Thoracic aorta (tissue), 2 donors: ENCODE data around the gene DKK1. TPM values are rescaled to one million over a fixed set of nuclear protein-coding genes. Genes with fewer than 3 reads are reported as not detected.
A peak's percentile ranks its signal among the peaks of the same experiment; 100 is the strongest.

Experiments used
- ATAC-seq: fragments of 150-250 bp; one replicate; pipeline ENCODE4 v1.8.0; 2017; ENCODE audit warnings: low read depth; ENCODE audit not compliant: insufficient number of reproducible peaks, low FRiP score
- DNase-seq: peaks from one replicate; pipeline ENCODE4 v3.0.0-alpha.2; 2020; ENCODE audit warnings: low spot score
- H3K27ac ChIP-seq, 2 donors: fragments of 200-600 bp; sonication (generic); 1 replicate in 1 of 2; 2 replicates in 1 of 2; pipeline ENCODE4 v1.5.1; 2016; ENCODE audit warnings: mild to moderate bottlenecking in 2 of 2, moderate library complexity in 2 of 2
- H3K27me3 ChIP-seq: fragments of 200-600 bp; sonication (generic); replicated peaks from 2 replicates; pipeline ENCODE4 v1.6.0; 2016; ENCODE audit warnings: mild to moderate bottlenecking; ENCODE audit not compliant: insufficient read depth
- H3K36me3 ChIP-seq: fragments of 200-600 bp; sonication (generic); one replicate; pipeline ENCODE4 v1.5.1; 2016
- H3K4me1 ChIP-seq, 2 donors: fragments of 200-600 bp; sonication (generic); 1 replicate in 1 of 2; 2 replicates in 1 of 2; pipeline versions ENCODE4 v1.5.1 to v1.6.0; 2016; ENCODE audit warnings: low read depth in 2 of 2, mild to moderate bottlenecking in 1 of 2; ENCODE audit not compliant: control insufficient read depth in 1 of 2
- H3K4me3 ChIP-seq: fragments of 200-600 bp; sonication (generic); 2 replicates; pipeline ENCODE4 v1.5.1; 2016; ENCODE audit warnings: mild to moderate bottlenecking
- H3K9me3 ChIP-seq: fragments of 200-600 bp; sonication (generic); 2 replicates; pipeline ENCODE4 v1.5.1; 2016
- total RNA-seq, 2 donors: library from RNA; depleted of rRNA; stranded (reverse); fragments of >200 nt; gene quantifications; one replicate each; pipeline versions ENCODE4 v1.1.0 to v1.2.3, GENCODE V29; 2016
- TF ChIP-seq, protein P1 (sequence below): fragments of 200-600 bp; sonication (generic); IDR thresholded peaks from one replicate; pipeline ENCODE4 v1.5.1; 2019; ENCODE audit warnings: antibody characterized with exemption

The DKK1 gene
- total RNA-seq, 2 donors from 2014 or later, result 0.78 to 3.2 TPM

DNA sequence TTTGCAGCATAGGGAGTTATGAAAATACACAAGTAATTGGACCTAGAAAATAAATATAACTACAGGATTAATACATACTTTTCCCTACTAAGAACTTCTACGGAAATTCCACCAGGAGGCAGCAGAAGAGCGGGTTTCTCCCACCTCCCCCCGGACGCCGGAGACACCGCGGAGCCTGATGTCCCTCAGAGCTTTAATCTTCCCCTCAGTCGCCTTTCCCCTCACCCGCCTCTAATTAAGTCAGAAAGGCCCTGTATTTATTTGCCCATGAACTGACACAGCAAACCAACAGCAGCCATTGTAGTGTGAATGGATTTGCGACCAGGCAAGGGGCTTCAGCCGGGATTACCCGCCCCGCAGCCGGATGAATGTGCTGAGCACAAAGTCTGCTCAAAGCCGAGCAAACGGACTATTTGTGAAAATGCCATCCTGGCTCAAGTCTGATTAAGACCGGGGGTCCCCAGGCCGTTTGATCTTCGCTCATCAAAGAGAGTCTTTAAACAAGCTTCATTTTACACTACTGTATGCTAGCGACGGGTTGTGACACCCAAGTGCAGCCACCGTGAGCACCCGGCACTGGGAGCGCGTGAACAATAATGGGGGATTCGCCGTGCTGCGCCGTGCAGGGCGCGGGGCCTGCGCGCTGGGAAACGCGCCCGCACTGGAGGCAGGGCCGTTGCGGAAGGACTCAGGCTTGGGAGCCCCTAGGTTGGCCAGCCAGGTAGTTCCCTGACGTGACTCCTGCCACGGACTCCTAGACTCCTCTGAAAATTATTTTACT is 5.6 kb upstream of the DKK1 start:
- no peaks in the 10 kb centered on the region for H3K36me3 ChIP-seq
- DNase-seq (no peak), ATAC-seq (peak; percentile 71)
- H3K27me3 ChIP-seq, result no peaks in the 10 kb centered on the region
- TF ChIP-seq, protein P1, sequence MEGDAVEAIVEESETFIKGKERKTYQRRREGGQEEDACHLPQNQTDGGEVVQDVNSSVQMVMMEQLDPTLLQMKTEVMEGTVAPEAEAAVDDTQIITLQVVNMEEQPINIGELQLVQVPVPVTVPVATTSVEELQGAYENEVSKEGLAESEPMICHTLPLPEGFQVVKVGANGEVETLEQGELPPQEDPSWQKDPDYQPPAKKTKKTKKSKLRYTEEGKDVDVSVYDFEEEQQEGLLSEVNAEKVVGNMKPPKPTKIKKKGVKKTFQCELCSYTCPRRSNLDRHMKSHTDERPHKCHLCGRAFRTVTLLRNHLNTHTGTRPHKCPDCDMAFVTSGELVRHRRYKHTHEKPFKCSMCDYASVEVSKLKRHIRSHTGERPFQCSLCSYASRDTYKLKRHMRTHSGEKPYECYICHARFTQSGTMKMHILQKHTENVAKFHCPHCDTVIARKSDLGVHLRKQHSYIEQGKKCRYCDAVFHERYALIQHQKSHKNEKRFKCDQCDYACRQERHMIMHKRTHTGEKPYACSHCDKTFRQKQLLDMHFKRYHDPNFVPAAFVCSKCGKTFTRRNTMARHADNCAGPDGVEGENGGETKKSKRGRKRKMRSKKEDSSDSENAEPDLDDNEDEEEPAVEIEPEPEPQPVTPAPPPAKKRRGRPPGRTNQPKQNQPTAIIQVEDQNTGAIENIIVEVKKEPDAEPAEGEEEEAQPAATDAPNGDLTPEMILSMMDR, result peak; percentile 76
- H3K4me3 ChIP-seq, result peak overlapping the region; percentile 74
- no peaks in the 10 kb centered on the region for H3K9me3 ChIP-seq
- H3K27ac ChIP-seq, result no peak overlapping the region
- peaks cover 3 to 4% of the 10 kb centered on the region in 2 donors for H3K4me1 ChIP-seq

GRCh38 chr10:52312942-52313255 is 1.2 kb upstream of the DKK1 start:
- Histone ChIP-seq H3K4me3 (peak overlapping the region; percentile 73), H3K27ac (no peak overlapping the region), H3K4me1 (peaks cover 5 to 17% of the 10 kb centered on the region in 2 donors), H3K9me3 (no peaks in the 10 kb centered on the region), H3K27me3 (no peaks in the 10 kb centered on the region), H3K36me3 (no peaks in the 10 kb centered on the region)
- DNase-seq (no peak), ATAC-seq (no peak)
- TF ChIP-seq, protein P1, result no peak

GRCh38 chr10:52313256-52313932 is 687 bp upstream of the DKK1 start:
- peaks cover 5 to 17% of the 10 kb centered on the region in 2 donors for H3K4me1 ChIP-seq
- ATAC-seq (no peak), DNase-seq (no peak)
- no peaks in the 10 kb centered on the region for H3K27me3 ChIP-seq
- no peaks in the 10 kb centered on the region for H3K36me3 ChIP-seq
- H3K4me3 ChIP-seq, result peak overlapping the region; percentile 73
- no peaks in the 10 kb centered on the region for H3K9me3 ChIP-seq
- TF ChIP-seq, protein P1, result no peak
- no peak overlapping the region for H3K27ac ChIP-seq

- Histone ChIP-seq H3K27me3 (no peaks in the 10 kb centered on the region), H3K9me3 (no peaks in the 10 kb centered on the region), H3K36me3 (no peaks in the 10 kb centered on the region), H3K27ac (no peak overlapping the region), H3K4me1 (peaks cover 5 to 17% of the 10 kb centered on the region in 2 donors), H3K4me3 (peak overlapping the region; percentile 73)
- DNase-seq (no peak), ATAC-seq (no peak)
- TF ChIP-seq, protein P1, result no peak
Measured at GRCh38 chr10:52314822-52315552, 906 bp downstream of the DKK1 start.

GRCh38 chr10:52316001-52316400 is 1.9 kb downstream of the DKK1 start:
- Histone ChIP-seq H3K4me1 (peaks cover 5 to 17% of the 10 kb centered on the region in 2 donors), H3K4me3 (no peak overlapping the region), H3K27ac (no peak overlapping the region), H3K27me3 (no peaks in the 10 kb centered on the region), H3K36me3 (no peaks in the 10 kb centered on the region), H3K9me3 (no peaks in the 10 kb centered on the region)
- ATAC-seq (no peak), DNase-seq (no peak)
- TF ChIP-seq, protein P1, result no peak
